Midbrain (tissue), 1 donor: ENCODE data around the gene PGLYRP2.

Experiments used
- DNase-seq: peaks from one replicate; lab custom pipeline; 2025; lab: John Stamatoyannopoulos, UW

The PGLYRP2 gene

GRCh38 chr19:15456441-15456840, 22.9 kb downstream of the PGLYRP2 start:
- no peak for DNase-seq

- DNase-seq: no peak
Measured at GRCh38 chr19:15455996-15456395, 23.3 kb downstream of the PGLYRP2 start.

GRCh38 chr19:15453906-15454860, 25.1 kb downstream of the PGLYRP2 start:
- no peak for DNase-seq

GRCh38 chr19:15453091-15453578, 26.2 kb downstream of the PGLYRP2 start:
- no peak for DNase-seq

- peak; percentile 10 for DNase-seq
Measured at GRCh38 chr19:15452111-15453047, 26.9 kb downstream of the PGLYRP2 start.

- DNase-seq: no peak
Measured at GRCh38 chr19:15450528-15450890, 28.8 kb downstream of the PGLYRP2 start.

GRCh38 chr19:15449620-15450527, 29.4 kb downstream of the PGLYRP2 start, which contains the start of gene WIZ:
Gene WIZ (minus strand): TSS chr19:15449956. CDS start chr19:15448307, 1,649 bp downstream.
- DNase-seq: peak; percentile 38

GRCh38 chr19:15448778-15449619, 30.3 kb downstream of the PGLYRP2 start:
- DNase-seq: no peak

GRCh38 chr19:15448044-15448777, 31.1 kb downstream of the PGLYRP2 start:
- no peak for DNase-seq

GRCh38 chr19:15447057-15447456, 32.2 kb downstream of the PGLYRP2 start:
- no peak for DNase-seq

GRCh38 chr19:15445807-15446376, 33.4 kb downstream of the PGLYRP2 start:
- no peak for DNase-seq

- DNase-seq: no peak
Measured at GRCh38 chr19:15445227-15445605, 34.1 kb downstream of the PGLYRP2 start.

GRCh38 chr19:15444505-15445226, 34.6 kb downstream of the PGLYRP2 start:
- no peak for DNase-seq

GRCh38 chr19:15443838-15444237, 35.5 kb downstream of the PGLYRP2 start:
- DNase-seq: no peak

GRCh38 chr19:15443325-15443724, 36.0 kb downstream of the PGLYRP2 start:
- DNase-seq: no peak

GRCh38 chr19:15442142-15442920, 37.0 kb downstream of the PGLYRP2 start:
- DNase-seq: no peak

- DNase-seq: no peak
Measured at GRCh38 chr19:15441317-15441716, 38.0 kb downstream of the PGLYRP2 start.
